Neuronal stem cell (in vitro differentiated cells): Measurements from ENCODE around the gene DMD.

Experiments
- DNase-seq: peaks from one replicate; pipeline ENCODE4 v3.0.0-alpha.2; 2013; ENCODE audit warnings: low spot score
- H2AFZ ChIP-seq: one replicate; pipeline ENCODE4 v1.6.1; 2013; ENCODE audit warnings: mild to moderate bottlenecking, low read length, inconsistent platforms
- H2AK5ac ChIP-seq: 2 replicates; pipeline ENCODE4 v1.6.1; 2013; ENCODE audit warnings: low read depth, mild to moderate bottlenecking, inconsistent platforms, low read length, moderate library complexity, mixed read lengths
- H2BK120ac ChIP-seq: 2 replicates; pipeline ENCODE4 v1.6.1; 2013; ENCODE audit warnings: low read depth, mild to moderate bottlenecking, inconsistent platforms, low read length, moderate library complexity, mixed read lengths
- H2BK12ac ChIP-seq: one replicate; pipeline ENCODE4 v1.6.1; 2013; ENCODE audit warnings: low read length, inconsistent platforms
- H2BK15ac ChIP-seq: 2 replicates; pipeline ENCODE4 v1.6.1; 2013; ENCODE audit warnings: mild to moderate bottlenecking, low read length, inconsistent platforms, mixed read lengths
- H2BK5ac ChIP-seq: one replicate; pipeline ENCODE4 v1.6.1; 2013; ENCODE audit warnings: inconsistent platforms, mild to moderate bottlenecking, low read length, moderate library complexity
- H3K14ac ChIP-seq: one replicate; pipeline ENCODE4 v1.6.1; 2013; ENCODE audit warnings: low read length, inconsistent platforms
- H3K18ac ChIP-seq: 2 replicates; pipeline ENCODE4 v1.6.1; 2013; ENCODE audit warnings: low read length, inconsistent platforms
- H3K23ac ChIP-seq: 2 replicates; pipeline ENCODE4 v1.6.1; 2013; ENCODE audit warnings: low read depth, mild to moderate bottlenecking, mixed read lengths, low read length, inconsistent platforms; ENCODE audit not compliant: poor library complexity
- H3K27ac ChIP-seq: replicated peaks from 3 replicates; pipeline ENCODE4 v1.5.1; 2013; ENCODE audit warnings: low read length, inconsistent platforms
- H3K27me3 ChIP-seq, 3 experiments: 2 replicates each; pipeline ENCODE4 v1.6.1; 2013; ENCODE audit warnings: low read length in 3 of 3, mild to moderate bottlenecking in 2 of 3, inconsistent platforms in 1 of 3, low read depth in 1 of 3, mixed read lengths in 1 of 3, moderate library complexity in 1 of 3; ENCODE audit not compliant: control insufficient read depth in 3 of 3, insufficient read depth in 3 of 3
- H3K36me3 ChIP-seq, 2 donors: replicated peaks in 1 of 2; 2 replicates each; pipeline ENCODE4 v1.6.1; 2013; ENCODE audit warnings: low read length in 2 of 2; ENCODE audit not compliant: control insufficient read depth in 2 of 2, insufficient read depth in 2 of 2
- H3K4ac ChIP-seq: 2 replicates; pipeline ENCODE4 v1.6.1; 2013; ENCODE audit warnings: inconsistent platforms, mild to moderate bottlenecking, low read length, moderate library complexity
- H3K4me1 ChIP-seq, 2 donors: 1 replicate in 1 of 2; 2 replicates in 1 of 2; pipeline ENCODE4 v1.6.1; 2013; ENCODE audit warnings: low read length in 2 of 2, low read depth in 1 of 2; ENCODE audit not compliant: control insufficient read depth in 2 of 2, insufficient read depth in 1 of 2
- H3K4me2 ChIP-seq: one replicate; pipeline ENCODE4 v1.6.1; 2013; ENCODE audit warnings: mild to moderate bottlenecking, low read length, inconsistent platforms; ENCODE audit not compliant: insufficient read depth, poor library complexity, severe bottlenecking
- H3K4me3 ChIP-seq, 2 donors: 2 replicates each; pipeline ENCODE4 v1.5.1; 2013; ENCODE audit warnings: low read length in 2 of 2, mild to moderate bottlenecking in 2 of 2, inconsistent platforms in 1 of 2, moderate library complexity in 1 of 2
- H3K79me1 ChIP-seq: one replicate; pipeline ENCODE4 v1.6.1; 2013; ENCODE audit warnings: low read depth, mild to moderate bottlenecking, inconsistent platforms, low read length, moderate library complexity
- H3K9ac ChIP-seq: one replicate; pipeline ENCODE4 v1.6.1; 2013; ENCODE audit warnings: mild to moderate bottlenecking, low read depth, low read length, inconsistent platforms; ENCODE audit not compliant: poor library complexity
- H3K9me3 ChIP-seq, 2 donors: replicated peaks in 1 of 2; 2 replicates each; pipeline versions ENCODE3 to v1.6.1; 2013; ENCODE audit warnings: low read length in 2 of 2, mild to moderate bottlenecking in 2 of 2, inconsistent platforms in 1 of 2, low read depth in 1 of 2, mixed read lengths in 1 of 2, moderate library complexity in 1 of 2; ENCODE audit not compliant: control insufficient read depth in 2 of 2, insufficient read depth in 1 of 2
- H4K8ac ChIP-seq: one replicate; pipeline ENCODE4 v1.6.1; 2013; ENCODE audit warnings: low read depth, mild to moderate bottlenecking, inconsistent platforms, low read length, moderate library complexity
- H4K91ac ChIP-seq: one replicate; pipeline ENCODE4 v1.6.1; 2013; ENCODE audit warnings: low read length, low read depth, mild to moderate bottlenecking, inconsistent platforms; ENCODE audit not compliant: poor library complexity
- WGBS, 2 donors: extraction: QIAGEN DNeasy Blood & Tissue Kit; methylation state at CpG; one replicate each; pipeline ENCODE4 v1.1.7; 2013; ENCODE audit warnings: missing lambda C conversion rate in 2 of 2, mixed read lengths in 1 of 2; ENCODE audit not compliant: insufficient read length in 2 of 2, insufficient replicate concordance in 1 of 2; ENCODE audit errors: extremely low coverage in 2 of 2; 5-methylcytosine and 5-hydroxymethylcytosine counted together

DMD gene

DNA sequence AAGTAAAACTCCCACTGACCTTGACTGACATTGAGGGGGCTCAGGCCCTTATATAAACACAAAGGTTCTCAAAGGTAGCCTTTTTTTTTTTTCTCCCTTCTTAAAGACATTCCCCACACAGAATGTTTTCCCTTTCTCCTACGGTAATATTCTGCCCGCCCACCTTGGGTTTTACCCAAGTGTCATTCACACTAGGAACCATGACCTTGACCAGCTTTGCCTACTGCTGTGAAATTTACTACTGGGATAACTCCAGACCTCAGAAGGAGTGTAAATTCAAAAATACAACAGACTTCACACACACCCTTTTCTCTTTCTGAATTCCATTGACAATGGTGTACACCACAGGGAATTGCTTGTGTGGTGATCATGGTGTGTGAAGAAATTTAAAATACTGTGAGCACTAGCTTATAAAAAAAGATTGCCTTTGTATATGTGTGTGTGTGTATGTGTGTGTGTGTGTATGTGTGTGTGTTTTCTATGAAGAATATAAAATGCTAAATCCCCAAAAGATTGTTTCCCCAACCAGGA, 1550.0 kb downstream of the DMD start:
- H4K91ac ChIP-seq = no peak overlapping the region
- no peak overlapping the region for H3K14ac ChIP-seq

DNA sequence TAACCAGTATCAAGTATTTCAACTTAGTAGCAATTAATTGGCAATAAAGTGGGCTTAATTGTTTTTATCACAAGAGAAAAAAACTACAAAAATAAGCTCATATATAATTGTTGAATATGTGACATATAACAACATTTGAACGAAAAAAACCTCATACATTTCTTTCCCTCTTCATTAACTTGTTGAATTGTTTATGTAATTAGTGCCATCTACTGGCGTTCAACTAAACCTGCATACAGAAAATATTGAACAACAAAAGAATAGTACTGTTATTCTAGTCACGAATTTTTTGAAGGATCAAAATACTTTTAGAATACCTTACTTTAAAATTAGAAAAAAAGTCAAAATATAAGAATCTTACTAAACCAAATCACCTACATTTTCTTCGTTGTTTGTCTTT, 1553.0 kb downstream of the DMD start:
- DNase-seq = no peak
- H3K36me3 ChIP-seq = no peaks in the 10 kb centered on the region

More for the DNA sequence above, 1550.0 kb downstream of the DMD start:
- WGBS, 2 donors = no CpG with 5 or more reads among the region's 2 CpGs
- no peak overlapping the region for H3K18ac ChIP-seq
- H3K4me1 ChIP-seq = peaks cover 2 to 6% of the 10 kb centered on the region in 2 donors
- no peak overlapping the region for H3K4me2 ChIP-seq
- no peak overlapping the region for H3K27ac ChIP-seq
- no peak overlapping the region for H3K9ac ChIP-seq
- H3K4ac ChIP-seq = no peak overlapping the region
- no peak overlapping the region for H2BK5ac ChIP-seq
- no peak overlapping the region for H2BK12ac ChIP-seq
- no peaks in the 10 kb centered on the region for H3K36me3 ChIP-seq
- H3K4me3 ChIP-seq = no peak overlapping the region
- no peak overlapping the region for H2AK5ac ChIP-seq
- no peaks in the 10 kb centered on the region for H3K27me3 ChIP-seq
- no peak overlapping the region for H2BK15ac ChIP-seq
- no peaks in the 10 kb centered on the region for H3K9me3 ChIP-seq
- H2BK120ac ChIP-seq = no peak overlapping the region
- H3K79me1 ChIP-seq = no peaks in the 10 kb centered on the region
- H3K23ac ChIP-seq = no peak overlapping the region
- H4K8ac ChIP-seq = no peak overlapping the region
- DNase-seq = no peak
- no peak overlapping the region for H2AFZ ChIP-seq

DNA sequence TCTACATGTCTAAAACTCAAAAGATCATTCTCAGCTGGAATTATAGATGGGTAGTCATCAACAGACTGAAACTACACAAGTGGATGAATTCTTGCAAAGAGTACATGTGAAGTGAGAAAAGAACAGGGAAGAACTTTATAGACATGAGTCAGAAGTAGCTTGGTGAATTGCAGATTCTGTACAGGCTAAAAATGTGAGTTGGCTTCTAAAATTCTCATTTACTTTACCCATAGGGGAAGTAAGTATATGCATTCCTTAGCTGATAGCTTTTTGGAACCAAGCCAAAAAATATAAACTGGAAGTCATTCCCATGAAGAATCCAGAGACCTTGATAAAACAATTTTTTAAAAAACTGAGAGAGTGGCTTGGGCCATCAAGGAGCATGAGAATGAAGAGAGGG, 1555.3 kb downstream of the DMD start:
- Histone ChIP-seq H3K4me2 (no peak overlapping the region), H3K4me1 (no peaks in the 10 kb centered on the region), H3K23ac (no peak overlapping the region), H2BK15ac (no peak overlapping the region), H4K91ac (no peak overlapping the region), H3K36me3 (no peaks in the 10 kb centered on the region), H3K9me3 (peaks cover 0 to 3% of the 10 kb centered on the region in 2 donors), H3K18ac (no peak overlapping the region), H2BK12ac (no peak overlapping the region), H3K9ac (no peak overlapping the region), H3K4ac (no peak overlapping the region), H4K8ac (no peak overlapping the region), H2BK5ac (no peak overlapping the region), H3K4me3 (no peak overlapping the region), H3K79me1 (no peaks in the 10 kb centered on the region), H3K14ac (no peak overlapping the region), H2AK5ac (no peak overlapping the region), H3K27me3 (no peaks in the 10 kb centered on the region), H2BK120ac (no peak overlapping the region), H3K27ac (no peak overlapping the region), H2AFZ (no peak overlapping the region)
- DNase-seq = no peak

More for the DNA sequence above, 1553.0 kb downstream of the DMD start:
- no peak overlapping the region for H3K4me3 ChIP-seq
- H2AK5ac ChIP-seq = no peak overlapping the region
- H2BK12ac ChIP-seq = no peak overlapping the region
- no peak overlapping the region for H4K91ac ChIP-seq
- WGBS, 2 donors = no CpG with 5 or more reads among the region's 4 CpGs
- no peak overlapping the region for H3K18ac ChIP-seq
- H2BK5ac ChIP-seq = no peak overlapping the region
- peaks cover 2 to 6% of the 10 kb centered on the region in 2 donors for H3K4me1 ChIP-seq
- no peaks in the 10 kb centered on the region for H3K79me1 ChIP-seq
- H2BK120ac ChIP-seq = no peak overlapping the region
- peaks cover 0 to 3% of the 10 kb centered on the region in 2 donors for H3K9me3 ChIP-seq
- H3K14ac ChIP-seq = no peak overlapping the region
- H3K27me3 ChIP-seq = no peaks in the 10 kb centered on the region
- no peak overlapping the region for H3K4me2 ChIP-seq
- no peak overlapping the region for H4K8ac ChIP-seq
- H3K9ac ChIP-seq = no peak overlapping the region
- no peak overlapping the region for H3K23ac ChIP-seq
- H2BK15ac ChIP-seq = no peak overlapping the region
- no peak overlapping the region for H3K4ac ChIP-seq
- H3K27ac ChIP-seq = no peak overlapping the region
- H2AFZ ChIP-seq = no peak overlapping the region

DNA sequence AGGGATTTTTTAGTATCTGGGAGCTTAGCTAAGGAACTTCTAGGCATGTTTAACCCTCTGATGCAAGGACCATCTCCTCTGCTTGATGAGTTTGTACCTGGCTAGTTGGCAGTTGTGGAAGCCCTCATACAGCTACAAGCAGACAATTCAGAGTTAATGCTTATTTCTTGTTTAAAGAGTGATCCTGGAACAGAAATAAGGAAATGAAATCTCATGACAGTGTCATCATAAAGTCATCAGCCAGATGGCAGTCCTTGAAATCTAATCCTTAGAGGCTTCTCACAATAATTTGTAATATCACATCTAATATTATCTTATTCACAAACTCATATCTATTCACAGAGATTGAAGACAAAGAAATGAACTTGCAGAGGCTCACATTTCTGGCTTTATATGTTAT, 1557.9 kb downstream of the DMD start:
- no peaks in the 10 kb centered on the region for H3K4me1 ChIP-seq
- no peaks in the 10 kb centered on the region for H3K27me3 ChIP-seq
- H3K14ac ChIP-seq = no peak overlapping the region
- no peak overlapping the region for H3K4me3 ChIP-seq
- no peaks in the 10 kb centered on the region for H3K79me1 ChIP-seq
- H3K9me3 ChIP-seq = peaks cover 0 to 3% of the 10 kb centered on the region in 2 donors
- no peak overlapping the region for H2BK15ac ChIP-seq
- H3K27ac ChIP-seq = no peak overlapping the region
- DNase-seq = no peak
- no peak overlapping the region for H3K18ac ChIP-seq
- no peak overlapping the region for H2AK5ac ChIP-seq
- H2BK5ac ChIP-seq = no peak overlapping the region
- no peaks in the 10 kb centered on the region for H3K36me3 ChIP-seq
- H3K4ac ChIP-seq = no peak overlapping the region
- H2AFZ ChIP-seq = no peak overlapping the region
- H3K23ac ChIP-seq = no peak overlapping the region
- no peak overlapping the region for H2BK12ac ChIP-seq
- H4K91ac ChIP-seq = no peak overlapping the region
- no peak overlapping the region for H3K4me2 ChIP-seq
- H4K8ac ChIP-seq = no peak overlapping the region
- H3K9ac ChIP-seq = no peak overlapping the region
- H2BK120ac ChIP-seq = no peak overlapping the region
